ENCODE results near the gene RNF166.

GRCh38 chr16:88735616-88736015 lies 29.4 kb upstream of the RNF166 start:
- TF ChIP-seq PHF8 (CRISPR knock-in tag; IDR thresholded peaks at IDR 0.05) = no peak
- TF ChIP-seq MYPOP (CRISPR knock-in tag; IDR thresholded peaks at IDR 0.05) = no peak
- TF ChIP-seq, protein P1, sequence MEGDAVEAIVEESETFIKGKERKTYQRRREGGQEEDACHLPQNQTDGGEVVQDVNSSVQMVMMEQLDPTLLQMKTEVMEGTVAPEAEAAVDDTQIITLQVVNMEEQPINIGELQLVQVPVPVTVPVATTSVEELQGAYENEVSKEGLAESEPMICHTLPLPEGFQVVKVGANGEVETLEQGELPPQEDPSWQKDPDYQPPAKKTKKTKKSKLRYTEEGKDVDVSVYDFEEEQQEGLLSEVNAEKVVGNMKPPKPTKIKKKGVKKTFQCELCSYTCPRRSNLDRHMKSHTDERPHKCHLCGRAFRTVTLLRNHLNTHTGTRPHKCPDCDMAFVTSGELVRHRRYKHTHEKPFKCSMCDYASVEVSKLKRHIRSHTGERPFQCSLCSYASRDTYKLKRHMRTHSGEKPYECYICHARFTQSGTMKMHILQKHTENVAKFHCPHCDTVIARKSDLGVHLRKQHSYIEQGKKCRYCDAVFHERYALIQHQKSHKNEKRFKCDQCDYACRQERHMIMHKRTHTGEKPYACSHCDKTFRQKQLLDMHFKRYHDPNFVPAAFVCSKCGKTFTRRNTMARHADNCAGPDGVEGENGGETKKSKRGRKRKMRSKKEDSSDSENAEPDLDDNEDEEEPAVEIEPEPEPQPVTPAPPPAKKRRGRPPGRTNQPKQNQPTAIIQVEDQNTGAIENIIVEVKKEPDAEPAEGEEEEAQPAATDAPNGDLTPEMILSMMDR (CRISPR knock-in tag; IDR thresholded peaks at IDR 0.05) = no peak
- TF ChIP-seq EP300 (IDR thresholded peaks at IDR 0.05; ENCODE audit: low read depth in 2 of 2, low read length in 2 of 2) = no peak
- no peak for TF ChIP-seq EP300 (CRISPR knock-in tag; IDR thresholded peaks at IDR 0.05; ENCODE audit: borderline replicate concordance)
- no peak for TF ChIP-seq FLYWCH1 (CRISPR knock-in tag; IDR thresholded peaks at IDR 0.05)
- no peak for TF ChIP-seq SNRNP70 (IDR thresholded peaks at IDR 0.05; ENCODE audit: low read depth, low read length)
- no peak for TF ChIP-seq ELF1 (CRISPR knock-in tag; IDR thresholded peaks at IDR 0.05)
- TF ChIP-seq ZNF552 (CRISPR knock-in tag; IDR thresholded peaks at IDR 0.05; ENCODE audit: borderline replicate concordance) = no peak
- TF ChIP-seq, protein P2, sequence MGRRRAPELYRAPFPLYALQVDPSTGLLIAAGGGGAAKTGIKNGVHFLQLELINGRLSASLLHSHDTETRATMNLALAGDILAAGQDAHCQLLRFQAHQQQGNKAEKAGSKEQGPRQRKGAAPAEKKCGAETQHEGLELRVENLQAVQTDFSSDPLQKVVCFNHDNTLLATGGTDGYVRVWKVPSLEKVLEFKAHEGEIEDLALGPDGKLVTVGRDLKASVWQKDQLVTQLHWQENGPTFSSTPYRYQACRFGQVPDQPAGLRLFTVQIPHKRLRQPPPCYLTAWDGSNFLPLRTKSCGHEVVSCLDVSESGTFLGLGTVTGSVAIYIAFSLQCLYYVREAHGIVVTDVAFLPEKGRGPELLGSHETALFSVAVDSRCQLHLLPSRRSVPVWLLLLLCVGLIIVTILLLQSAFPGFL (CRISPR knock-in tag; IDR thresholded peaks at IDR 0.05) = no peak
- TF ChIP-seq ZNF121 (CRISPR knock-in tag; IDR thresholded peaks at IDR 0.05) = no peak
- TF ChIP-seq FOXO1 (CRISPR knock-in tag; IDR thresholded peaks at IDR 0.05) = no peak
- no peak for TF ChIP-seq ZNF138 (CRISPR knock-in tag; IDR thresholded peaks at IDR 0.05; ENCODE audit: low read depth)
